Urinary bladder (tissue), 4 donors: ENCODE measurements around the gene CD44. TPM values are rescaled to one million over a fixed set of nuclear protein-coding genes. Genes with fewer than 3 reads are reported as not detected.

Source experiments
- DNase-seq: peaks from one replicate; pipeline ENCODE4 v3.0.0-alpha.2; 2015; ENCODE audit errors: extremely low spot score
- H3K27ac ChIP-seq: one replicate; pipeline ENCODE4 v1.5.1; 2013; ENCODE audit warnings: low read depth, mild to moderate bottlenecking, moderate library complexity
- H3K36me3 ChIP-seq: one replicate; pipeline ENCODE4 v1.6.1; 2013; ENCODE audit warnings: mild to moderate bottlenecking, moderate library complexity; ENCODE audit not compliant: insufficient read depth
- H3K4me1 ChIP-seq: one replicate; pipeline ENCODE4 v1.6.1; 2013; ENCODE audit warnings: mild to moderate bottlenecking, moderate library complexity; ENCODE audit not compliant: insufficient read depth
- H3K4me3 ChIP-seq: one replicate; pipeline ENCODE4 v1.5.1; 2013; ENCODE audit warnings: low read depth, low read length
- WGBS: extraction: QIAGEN DNeasy Blood & Tissue Kit; methylation state at CpG from one replicate; pipeline ENCODE4 v1.1.7; 2013; 5-methylcytosine and 5-hydroxymethylcytosine counted together
- polyA plus RNA-seq: library from polyadenylated mRNA; stranded (reverse); fragments of 200-250 nt; gene quantifications from one replicate; pipeline ENCODE4 v1.2.3, GENCODE V29; 2013
- total RNA-seq: library from RNA; depleted of rRNA; stranded (reverse); fragments of >200 nt; gene quantifications from one replicate; pipeline ENCODE4 v1.2.3, GENCODE V29; 2014
- donor health status: healthy with polysubstance abuse.
- donor health status: healthy.

CD44 gene
- total and polyA plus RNA-seq, 2 donors: 152 to 225 TPM

DNA sequence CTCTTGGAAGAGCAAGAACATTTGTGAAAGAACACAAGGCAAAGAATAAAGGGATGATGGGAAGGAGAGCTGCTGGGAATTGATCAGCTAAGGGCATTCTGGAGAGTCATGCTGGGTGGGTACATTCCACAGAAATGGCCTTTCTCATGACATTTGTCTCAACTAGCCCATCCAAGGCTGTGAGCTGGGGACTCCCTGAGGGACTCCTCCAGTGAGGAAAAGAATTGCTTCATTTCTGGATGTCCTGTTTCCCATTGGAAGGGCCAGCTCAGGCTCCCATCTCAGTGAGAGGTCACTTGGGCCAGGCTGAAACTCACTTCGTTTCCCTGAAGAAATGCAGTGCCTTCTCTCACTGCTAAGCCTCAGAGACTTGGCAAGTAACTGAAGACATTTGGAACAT lies 106.8 kb downstream of the CD44 start:
- H3K27ac ChIP-seq: no peak overlapping the region
- no peaks in the 10 kb centered on the region for H3K36me3 ChIP-seq
- no peak overlapping the region for H3K4me3 ChIP-seq
- WGBS: 61% methylated on average over 1 of the region's 1 CpG
- no peaks in the 10 kb centered on the region for H3K4me1 ChIP-seq
- DNase-seq: no peak

DNA sequence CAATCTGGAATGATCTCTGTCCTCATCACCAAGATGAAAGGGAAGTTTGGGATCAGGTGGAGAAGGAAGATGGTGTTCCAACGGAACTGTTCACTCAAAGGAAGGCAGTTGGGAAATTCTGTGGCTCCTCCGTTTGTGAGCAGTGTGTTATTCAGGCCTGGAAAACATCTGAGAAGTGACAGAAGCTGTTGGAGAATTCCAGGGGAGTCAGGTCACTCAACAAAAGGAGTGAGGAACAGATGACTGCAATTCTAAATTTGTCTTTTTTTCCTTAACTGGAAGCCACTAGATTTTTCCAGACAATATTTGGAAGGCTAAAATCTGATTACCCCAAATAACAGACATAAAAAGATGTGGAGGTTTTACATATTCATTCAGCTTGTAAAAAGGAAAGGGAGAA lies 107.8 kb downstream of the CD44 start:
- no peak overlapping the region for H3K27ac ChIP-seq
- H3K4me1 ChIP-seq: no peaks in the 10 kb centered on the region
- no peaks in the 10 kb centered on the region for H3K36me3 ChIP-seq
- no peak for DNase-seq
- WGBS: 20% methylated on average over 2 of the region's 2 CpGs
- H3K4me3 ChIP-seq: no peak overlapping the region

DNA sequence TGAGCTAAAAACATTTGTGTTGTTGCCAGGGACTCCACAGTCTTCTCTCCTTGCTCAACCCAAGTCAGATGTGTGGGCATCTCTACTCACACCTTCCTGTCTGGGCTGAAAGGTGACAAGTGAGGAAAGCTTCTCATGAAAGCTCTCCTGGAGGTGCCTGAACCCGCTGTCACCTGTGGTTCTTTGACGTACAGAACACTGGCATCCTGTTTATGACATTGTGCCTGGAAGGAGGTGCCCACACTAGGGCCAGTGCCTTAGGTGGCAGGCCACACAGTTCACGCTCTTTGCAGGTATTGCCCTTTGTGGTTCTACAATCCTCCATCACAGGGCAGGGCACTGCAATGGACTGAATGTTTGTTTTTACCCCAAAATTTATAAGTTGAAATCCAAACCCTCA lies 108.5 kb downstream of the CD44 start:
- no peak overlapping the region for H3K27ac ChIP-seq
- 90% methylated on average over 3 of the region's 3 CpGs for WGBS
- no peak for DNase-seq

DNA sequence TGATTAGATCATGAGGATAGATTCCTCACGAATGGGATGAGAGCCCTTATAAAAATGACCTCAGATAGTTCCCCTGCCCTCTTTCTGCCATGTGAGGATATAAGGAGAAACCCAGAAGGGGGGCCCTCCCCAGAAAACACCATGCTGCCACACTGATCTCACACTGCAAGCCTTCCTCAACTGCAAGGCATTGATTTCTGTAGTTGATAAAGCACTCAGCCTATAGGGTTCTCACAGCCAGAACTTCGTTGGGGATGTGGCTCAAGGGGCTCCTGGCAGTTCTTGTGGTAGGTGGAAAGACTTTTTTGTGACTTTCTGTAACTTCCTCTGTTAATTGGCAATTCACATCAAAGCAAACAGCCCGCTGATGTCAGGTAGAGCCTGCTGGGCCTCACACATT lies 108.9 kb downstream of the CD44 start:
- H3K27ac ChIP-seq: no peak overlapping the region
- H3K4me3 ChIP-seq: no peak overlapping the region
- WGBS: 83% methylated on average over 3 of the region's 3 CpGs
- H3K4me1 ChIP-seq: no peaks in the 10 kb centered on the region
- H3K36me3 ChIP-seq: no peaks in the 10 kb centered on the region
- DNase-seq: no peak

More for the DNA sequence above, 108.5 kb downstream of the CD44 start:
- no peaks in the 10 kb centered on the region for H3K4me1 ChIP-seq
- no peak overlapping the region for H3K4me3 ChIP-seq
- no peaks in the 10 kb centered on the region for H3K36me3 ChIP-seq

DNA sequence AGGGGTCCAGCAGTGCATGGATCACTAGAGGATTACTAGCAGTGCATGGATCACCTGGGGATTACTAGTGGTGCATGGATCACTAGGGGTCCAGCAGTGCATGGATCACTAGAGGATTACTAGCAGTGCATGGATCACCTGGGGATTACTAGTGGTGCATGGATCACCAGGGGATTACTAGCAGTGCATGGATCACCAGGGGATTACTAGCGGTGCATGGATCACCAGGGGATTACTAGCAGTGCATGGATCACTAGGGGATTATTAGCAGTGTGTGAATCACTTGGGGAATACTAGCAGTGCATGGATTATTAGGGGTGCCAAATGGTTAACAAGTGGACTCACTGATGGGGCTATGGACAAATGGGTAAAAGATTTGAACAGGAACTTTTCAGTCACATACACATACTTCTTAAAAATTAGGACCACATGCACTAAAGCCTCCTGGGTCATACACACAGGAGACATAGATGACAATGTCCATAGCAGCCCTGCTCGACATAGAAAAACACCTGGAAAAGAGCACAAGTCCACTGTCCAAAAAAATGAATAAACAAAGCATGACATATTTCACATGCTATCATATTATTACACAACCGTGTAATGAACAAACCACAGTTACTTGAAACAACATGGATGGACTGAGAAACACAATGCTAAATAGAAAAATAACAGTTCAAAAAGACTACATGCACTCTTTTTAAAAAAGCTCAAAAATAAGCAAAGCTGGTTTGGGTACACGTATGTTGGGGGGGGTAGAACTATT lies 109.8 kb downstream of the CD44 start:
- no peak overlapping the region for H3K4me3 ChIP-seq
- no peaks in the 10 kb centered on the region for H3K4me1 ChIP-seq
- no peak for DNase-seq
- H3K36me3 ChIP-seq: no peaks in the 10 kb centered on the region
- WGBS: 58% methylated on average over 4 of the region's 4 CpGs
- H3K27ac ChIP-seq: no peak overlapping the region

DNA sequence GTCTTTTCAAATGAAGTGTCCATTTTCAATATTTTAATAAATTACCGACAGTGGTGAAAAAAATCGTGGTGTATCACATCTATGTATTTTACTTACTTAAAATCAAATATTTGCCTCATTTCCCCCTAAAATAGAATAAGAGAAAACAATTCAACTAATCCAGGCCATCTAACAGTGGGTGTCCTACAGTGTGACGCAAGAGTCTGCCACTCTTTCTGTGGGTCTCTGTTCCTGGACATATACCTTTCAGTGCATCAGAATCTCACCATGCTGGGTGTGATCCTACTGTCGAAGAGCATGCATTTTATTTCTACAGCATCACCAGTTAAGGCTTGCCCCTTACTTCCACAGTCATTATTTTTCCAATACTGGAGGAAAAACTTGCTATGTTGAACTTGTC lies 111.2 kb downstream of the CD44 start:
- WGBS: 94% methylated on average over 4 of the region's 4 CpGs
- no peak overlapping the region for H3K27ac ChIP-seq

DNA sequence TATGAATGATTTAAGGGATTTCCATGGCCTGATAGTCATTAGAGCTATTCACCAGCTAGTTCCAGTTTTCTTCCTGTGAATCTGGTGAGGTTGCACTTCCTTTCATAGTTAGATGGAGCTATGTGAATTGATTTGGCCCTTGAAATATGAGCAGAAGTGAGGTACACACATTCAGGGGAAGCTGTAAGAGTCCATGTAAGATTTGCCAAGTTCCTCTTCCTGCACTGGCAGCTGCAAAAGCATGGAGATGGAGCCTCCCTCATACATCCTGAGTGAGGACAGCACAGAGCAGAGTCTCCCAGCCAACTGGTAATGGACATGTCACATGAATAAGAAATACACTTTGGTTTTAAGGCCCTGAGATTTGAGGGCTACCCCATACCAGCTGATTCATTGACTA lies 111.7 kb downstream of the CD44 start:
- Histone ChIP-seq H3K27ac (no peak overlapping the region), H3K4me3 (no peak overlapping the region), H3K36me3 (no peaks in the 10 kb centered on the region), H3K4me1 (no peaks in the 10 kb centered on the region)
- no peak for DNase-seq

More for the DNA sequence above, 111.2 kb downstream of the CD44 start:
- Histone ChIP-seq H3K4me1 (no peaks in the 10 kb centered on the region), H3K36me3 (no peaks in the 10 kb centered on the region), H3K4me3 (no peak overlapping the region)
- DNase-seq: no peak

DNA sequence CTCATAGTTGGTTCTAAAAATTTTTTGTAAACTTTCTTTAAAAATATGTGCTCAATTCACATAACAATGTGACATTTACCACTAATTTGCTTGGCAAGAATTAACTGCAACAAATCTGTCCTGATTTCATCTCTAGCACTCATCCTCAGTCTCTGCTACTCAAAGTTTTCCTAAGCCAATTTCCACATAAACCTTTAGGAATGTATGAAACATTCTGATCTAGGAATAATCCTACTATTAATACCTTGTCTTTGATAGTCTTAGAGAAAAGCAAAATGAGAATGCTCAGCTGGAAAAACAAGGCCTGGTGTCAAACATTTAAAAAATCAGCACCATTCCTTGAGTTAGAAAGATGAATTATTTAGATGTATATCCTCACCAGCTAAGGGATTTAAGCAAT lies 114.3 kb downstream of the CD44 start:
- Histone ChIP-seq H3K36me3 (no peaks in the 10 kb centered on the region), H3K27ac (no peak overlapping the region), H3K4me3 (no peak overlapping the region), H3K4me1 (no peaks in the 10 kb centered on the region)
- no peak for DNase-seq

DNA sequence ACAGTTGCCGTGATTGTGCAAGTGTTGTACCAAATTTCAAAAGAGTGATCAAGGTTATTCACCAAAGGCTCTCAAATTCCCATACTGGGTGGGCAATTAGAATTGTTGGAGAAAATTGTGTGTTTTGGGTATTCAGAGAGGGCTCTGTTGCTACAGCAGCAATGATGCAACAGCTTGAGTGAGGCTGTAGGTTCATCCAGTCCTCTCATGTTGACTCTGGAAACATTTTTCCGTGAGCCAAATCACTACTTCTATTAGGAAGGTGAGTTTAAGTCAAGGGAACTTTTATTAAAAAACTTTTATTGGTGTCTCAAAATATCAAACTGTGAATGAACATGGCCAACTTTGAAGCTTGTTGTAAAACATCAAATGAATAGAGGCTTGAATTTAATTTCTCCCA lies 116.5 kb downstream of the CD44 start:
- H3K27ac ChIP-seq: no peak overlapping the region

DNA sequence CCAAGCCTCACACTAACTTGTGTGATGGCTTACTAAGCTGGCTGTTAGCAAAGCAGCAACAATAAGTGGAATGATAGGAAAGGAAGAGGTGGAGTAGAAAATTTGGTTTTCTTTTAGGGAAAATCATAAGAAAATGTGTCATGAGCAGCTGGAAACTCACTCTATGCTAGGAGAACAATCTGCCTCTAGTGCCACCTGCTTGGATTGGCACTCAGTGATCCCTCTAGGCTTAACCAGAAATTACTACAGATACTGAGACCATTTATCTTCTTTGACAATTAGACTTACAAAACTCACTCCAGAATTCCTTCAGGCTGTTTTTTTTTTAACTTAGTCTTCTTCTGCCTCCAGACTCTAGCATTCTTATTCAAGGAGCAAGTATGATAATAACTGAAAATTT lies 117.3 kb downstream of the CD44 start:
- DNase-seq: no peak
- no peak overlapping the region for H3K27ac ChIP-seq
- no peak overlapping the region for H3K4me3 ChIP-seq
- H3K4me1 ChIP-seq: no peaks in the 10 kb centered on the region
- no peaks in the 10 kb centered on the region for H3K36me3 ChIP-seq

More for the DNA sequence above, 116.5 kb downstream of the CD44 start:
- no peaks in the 10 kb centered on the region for H3K4me1 ChIP-seq
- DNase-seq: no peak
- WGBS: 87% methylated on average over 2 of the region's 2 CpGs
- no peak overlapping the region for H3K4me3 ChIP-seq
- no peaks in the 10 kb centered on the region for H3K36me3 ChIP-seq

DNA sequence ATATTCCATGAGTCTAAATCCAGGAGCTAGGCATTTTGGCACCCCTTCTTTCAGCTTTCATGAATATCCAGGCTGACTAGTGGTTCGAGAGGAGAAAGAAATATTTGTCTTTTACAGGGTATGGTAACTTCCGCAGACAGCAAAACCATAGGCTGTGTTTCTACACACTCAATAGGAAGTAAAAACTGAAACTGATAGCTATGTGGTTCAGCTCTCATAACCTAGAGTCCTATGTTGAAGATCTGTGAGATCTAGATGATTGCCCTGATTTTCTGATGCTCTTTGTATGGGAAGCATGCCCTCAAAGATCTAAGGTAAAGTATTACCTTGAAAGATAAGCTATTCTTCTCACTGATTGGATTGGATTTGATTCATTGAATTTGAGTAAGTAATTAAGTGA lies 118.3 kb downstream of the CD44 start:
- 53% methylated on average over 2 of the region's 2 CpGs for WGBS
- no peak overlapping the region for H3K27ac ChIP-seq
- H3K36me3 ChIP-seq: no peaks in the 10 kb centered on the region
- H3K4me1 ChIP-seq: no peaks in the 10 kb centered on the region
- DNase-seq: no peak
- H3K4me3 ChIP-seq: no peak overlapping the region

DNA sequence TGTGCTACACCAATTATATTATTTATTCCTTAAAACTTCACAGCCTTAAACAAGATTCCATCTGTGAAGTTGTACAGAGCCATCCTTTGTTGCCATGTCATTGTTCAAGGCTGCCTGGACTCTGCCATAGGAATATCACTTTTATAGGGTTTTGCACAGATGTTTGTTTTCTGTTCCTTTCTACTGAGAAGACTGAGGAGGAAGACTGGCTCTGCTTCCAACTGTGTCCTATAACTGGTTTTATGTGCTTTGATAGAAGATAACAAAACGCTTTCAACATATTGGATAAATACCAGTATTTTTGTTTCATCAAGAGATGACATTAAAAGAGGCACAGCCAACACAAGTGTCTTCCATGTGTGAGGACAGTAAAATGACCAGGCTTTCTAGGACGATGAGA lies 120.6 kb downstream of the CD44 start:
- Histone ChIP-seq H3K4me1 (no peaks in the 10 kb centered on the region), H3K27ac (no peak overlapping the region), H3K4me3 (no peak overlapping the region), H3K36me3 (no peaks in the 10 kb centered on the region)
- peak; percentile 40 for DNase-seq
- 26% methylated on average over 2 of the region's 2 CpGs for WGBS

DNA sequence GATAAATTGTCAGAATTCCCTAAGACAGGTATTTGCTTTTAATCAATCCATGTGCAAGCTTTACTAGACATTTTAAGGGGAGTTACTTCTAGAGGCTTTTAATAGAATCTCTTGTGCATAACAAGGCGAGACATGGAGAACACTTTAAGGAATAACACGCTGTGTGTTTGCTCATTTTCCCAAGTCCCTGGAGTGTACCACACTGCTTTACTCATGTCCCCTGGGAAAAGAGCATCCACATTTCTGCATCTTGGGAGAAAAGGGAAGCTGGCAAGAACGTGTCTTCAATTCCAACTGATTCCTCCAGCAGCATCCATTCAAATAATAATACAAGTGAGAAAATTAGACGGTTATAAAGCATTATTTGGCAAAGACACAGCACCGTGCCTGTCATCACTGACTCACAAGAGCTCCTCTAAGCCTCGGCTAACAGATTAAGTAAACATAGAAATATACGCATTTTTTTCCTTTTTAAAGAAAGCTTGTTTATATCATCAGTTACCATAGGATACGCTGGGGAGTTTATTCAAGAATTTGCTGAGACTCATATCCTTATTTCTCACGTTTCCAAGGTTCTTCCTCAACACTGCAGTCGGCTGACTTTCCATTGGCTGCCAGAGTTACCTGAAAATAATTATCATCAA lies 121.5 kb downstream of the CD44 start:
- H3K4me1 ChIP-seq: no peaks in the 10 kb centered on the region
- no peak for DNase-seq
- no peak overlapping the region for H3K27ac ChIP-seq
- H3K4me3 ChIP-seq: no peak overlapping the region
- H3K36me3 ChIP-seq: no peaks in the 10 kb centered on the region
- 20% methylated on average over 10 of the region's 10 CpGs for WGBS

DNA sequence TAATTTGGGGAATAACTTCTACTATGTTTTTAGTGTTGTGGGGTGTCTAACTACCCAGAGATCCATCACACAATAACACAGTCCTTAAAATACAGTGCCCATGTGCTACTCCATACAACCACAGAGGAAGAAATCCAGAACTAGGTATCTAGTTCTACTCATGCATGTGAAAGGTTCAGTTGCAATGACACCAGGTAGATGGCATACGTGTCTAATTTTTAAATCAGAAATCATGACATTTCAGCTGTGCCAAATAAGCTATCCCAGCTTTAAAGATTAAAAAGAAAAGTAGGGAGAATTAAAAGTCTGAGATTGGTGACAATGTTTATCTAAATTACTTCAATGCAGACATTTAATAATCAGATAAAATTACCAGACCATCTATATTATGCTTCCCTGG lies 122.2 kb downstream of the CD44 start:
- no peak for DNase-seq
- no peaks in the 10 kb centered on the region for H3K36me3 ChIP-seq
- no peak overlapping the region for H3K27ac ChIP-seq
- 81% methylated on average over 1 of the region's 1 CpG for WGBS
- no peaks in the 10 kb centered on the region for H3K4me1 ChIP-seq
- H3K4me3 ChIP-seq: no peak overlapping the region
